Fibroblast of the conjunctiva (primary cell): ENCODE data around the gene LPIN1.
"Not testable (repeated sequence)": the region's sequence is repeated elsewhere in the genome, so short reads cannot be mapped to it uniquely, and the experiment has no call there.

Experiments used
- DNase-seq: peaks from one replicate; pipeline ENCODE4 v3.0.0-alpha.2; 2010; ENCODE audit warnings: low read depth

Gene LPIN1

DNA sequence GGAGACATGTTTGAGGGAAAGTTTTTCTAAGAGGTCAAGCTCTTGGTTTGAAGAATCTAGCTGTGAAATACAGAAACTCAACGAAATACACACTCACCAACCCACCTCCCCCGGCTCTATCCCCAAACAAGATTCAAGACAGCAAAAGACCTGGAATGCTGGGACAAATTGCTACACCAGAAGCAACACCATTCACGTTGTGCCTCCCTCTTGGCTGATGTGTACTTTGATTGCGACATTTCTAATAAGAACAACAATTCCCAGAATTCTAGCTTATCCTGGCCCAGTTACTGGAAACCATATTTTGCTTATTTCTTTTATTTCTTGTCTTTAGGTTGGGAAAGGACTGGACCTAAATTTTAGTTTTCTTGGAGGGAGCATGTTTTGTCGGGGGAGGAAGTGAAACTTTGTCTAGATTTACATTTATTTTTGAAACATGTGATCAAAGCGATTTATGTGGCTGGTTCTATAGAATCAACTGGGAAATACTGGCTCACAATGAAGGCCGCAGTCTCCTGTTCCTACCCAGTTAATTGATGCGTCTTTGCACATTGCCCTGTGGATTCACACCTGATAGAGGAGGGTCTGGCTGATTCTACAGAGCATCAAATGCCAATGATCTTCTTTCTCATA, 29.6 kb upstream of the LPIN1 start:
- no peak for DNase-seq

DNA sequence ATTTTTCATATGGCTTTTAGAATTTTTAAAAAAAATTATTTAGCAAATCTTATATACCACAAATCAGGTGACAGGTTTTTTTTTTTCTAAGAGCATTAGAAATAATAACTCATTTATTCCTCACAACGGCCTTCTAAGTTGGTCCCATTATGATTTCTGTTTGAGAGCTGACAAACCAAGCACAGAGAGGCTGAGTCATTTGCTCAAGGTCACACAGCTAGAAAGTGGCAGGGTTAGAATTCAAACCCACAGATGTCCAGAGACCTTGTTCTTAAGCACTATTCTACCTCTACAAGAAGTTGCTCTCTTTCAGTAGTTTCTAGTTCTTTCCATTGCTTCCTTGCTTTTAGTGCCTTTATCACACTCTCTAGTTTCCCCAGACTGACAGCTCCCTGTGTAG, 28.8 kb upstream of the LPIN1 start:
- no peak for DNase-seq

DNA sequence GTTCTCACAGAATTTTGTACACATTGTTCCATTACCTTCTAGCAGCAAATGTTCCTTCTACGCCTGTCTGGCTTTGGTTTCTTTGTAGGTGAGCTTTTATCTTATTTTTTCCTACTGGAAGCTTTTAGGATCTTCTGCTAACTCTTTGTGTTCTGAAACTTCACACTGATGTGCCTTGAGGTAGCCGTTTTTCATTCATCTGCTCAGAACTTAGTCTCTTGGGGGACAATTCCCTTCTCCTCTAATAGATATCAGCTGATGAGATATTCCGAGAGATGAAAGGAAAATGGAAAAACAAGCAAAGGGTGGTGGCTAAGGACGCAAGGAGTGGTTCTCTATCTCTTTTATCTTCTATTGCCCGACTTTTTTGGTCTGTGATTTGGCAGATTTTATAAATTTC, 27.8 kb upstream of the LPIN1 start:
- DNase-seq, result no peak

DNA sequence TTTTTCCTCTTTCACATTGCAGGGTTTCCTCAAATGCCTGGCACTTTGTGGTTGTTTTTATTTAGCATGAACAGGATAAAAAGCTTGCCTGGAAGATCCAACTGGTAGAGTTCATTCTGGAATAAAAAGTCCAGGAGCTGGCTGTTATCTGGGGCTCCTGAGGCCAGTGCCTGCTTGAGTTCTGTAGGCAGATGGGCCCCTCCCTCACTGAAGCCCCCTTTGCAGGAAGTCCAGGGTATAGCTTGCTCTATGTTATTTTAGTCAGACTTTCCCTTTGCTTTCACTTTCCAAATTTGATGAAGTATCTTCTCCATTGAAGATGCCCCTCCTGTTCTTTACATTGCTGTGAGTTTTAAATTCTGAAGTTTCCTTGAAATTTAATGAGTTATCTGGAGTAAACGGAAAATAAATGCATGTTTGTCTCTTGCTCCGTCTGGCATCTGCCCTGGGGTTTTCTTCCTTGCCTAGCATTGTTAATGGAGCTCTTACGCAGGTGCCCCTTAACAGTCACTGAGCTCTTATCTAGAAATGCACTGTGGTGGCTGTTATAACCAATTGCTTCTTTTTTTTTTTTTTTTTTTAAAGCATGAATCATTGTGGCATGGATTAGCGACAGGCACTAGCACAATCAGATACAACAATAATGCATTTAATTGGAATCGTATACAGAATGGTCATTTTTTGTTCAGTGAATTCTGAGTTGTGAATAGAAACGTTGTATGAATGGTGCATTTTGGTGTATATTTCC, 27.0 kb upstream of the LPIN1 start:
- no peak for DNase-seq

DNA sequence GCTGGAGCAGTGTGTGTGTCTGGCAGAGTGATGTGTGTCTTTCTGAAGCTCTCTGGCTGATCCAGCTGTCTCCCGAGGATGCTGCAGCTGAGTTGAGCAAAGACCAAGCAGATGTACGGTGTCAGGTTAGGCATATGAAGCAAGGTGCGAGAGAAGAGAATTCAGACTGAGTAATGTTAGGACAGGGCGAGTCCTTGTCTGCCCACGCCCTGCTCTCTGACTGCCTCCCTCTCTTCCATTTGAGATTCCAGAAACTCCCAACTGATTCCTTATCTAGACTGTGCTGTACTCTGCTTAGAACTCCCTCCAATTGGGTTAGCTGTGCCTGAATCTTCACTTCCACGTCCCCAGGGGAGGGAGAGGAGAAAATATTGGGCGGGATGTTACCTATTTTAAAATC, 25.7 kb upstream of the LPIN1 start:
- no peak for DNase-seq

DNA sequence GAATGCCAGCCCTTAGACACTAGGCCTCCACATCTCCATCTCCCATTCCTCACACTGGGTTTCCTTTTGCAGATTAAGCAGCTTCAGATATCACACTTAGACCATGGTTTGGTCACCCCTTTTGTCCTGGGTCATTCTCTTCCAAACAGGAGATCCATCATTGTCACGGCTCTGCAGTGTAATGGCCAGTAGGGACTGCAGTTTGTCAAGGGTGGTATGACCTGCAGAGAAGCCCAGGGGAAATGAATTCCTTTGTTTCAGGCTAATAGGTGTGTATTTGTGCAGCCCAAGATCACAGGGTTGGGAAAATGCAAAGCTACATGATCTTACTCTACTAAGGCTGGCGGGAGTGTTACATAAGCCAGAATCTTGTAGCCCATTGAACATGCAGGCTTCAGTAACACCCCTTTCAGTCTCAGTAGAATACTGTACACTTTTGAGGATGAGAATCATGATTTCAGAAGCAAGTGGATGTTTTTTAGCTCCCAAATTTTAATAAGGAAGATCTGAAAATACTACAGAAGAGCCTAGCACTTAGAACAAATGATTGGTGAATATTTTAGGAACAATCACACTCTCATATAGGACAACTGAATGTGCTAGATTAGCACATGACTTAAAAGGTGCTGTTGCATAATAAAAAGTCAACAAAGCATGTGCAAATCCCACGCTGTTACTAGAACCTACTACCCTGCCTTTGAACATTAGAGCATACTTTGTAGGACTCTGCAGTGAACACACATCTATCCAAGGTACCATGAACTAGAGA, 24.0 kb upstream of the LPIN1 start:
- DNase-seq, result no peak

DNA sequence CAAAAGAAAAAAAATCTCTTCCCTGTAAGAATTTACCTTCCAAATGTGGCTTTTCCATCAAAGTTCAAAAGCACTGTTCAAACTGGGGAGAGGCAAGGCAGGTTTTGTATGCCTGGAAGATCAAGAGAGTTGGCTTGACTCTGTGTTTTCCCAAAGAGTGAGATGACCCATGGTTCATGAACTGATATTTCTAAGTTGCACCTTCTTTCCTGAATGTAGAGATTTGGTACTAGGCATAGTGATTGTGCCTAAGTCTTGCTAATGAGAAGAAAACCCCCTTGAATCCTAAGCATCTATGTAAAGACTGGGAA, 23.4 kb upstream of the LPIN1 start:
- DNase-seq, result no peak

DNA sequence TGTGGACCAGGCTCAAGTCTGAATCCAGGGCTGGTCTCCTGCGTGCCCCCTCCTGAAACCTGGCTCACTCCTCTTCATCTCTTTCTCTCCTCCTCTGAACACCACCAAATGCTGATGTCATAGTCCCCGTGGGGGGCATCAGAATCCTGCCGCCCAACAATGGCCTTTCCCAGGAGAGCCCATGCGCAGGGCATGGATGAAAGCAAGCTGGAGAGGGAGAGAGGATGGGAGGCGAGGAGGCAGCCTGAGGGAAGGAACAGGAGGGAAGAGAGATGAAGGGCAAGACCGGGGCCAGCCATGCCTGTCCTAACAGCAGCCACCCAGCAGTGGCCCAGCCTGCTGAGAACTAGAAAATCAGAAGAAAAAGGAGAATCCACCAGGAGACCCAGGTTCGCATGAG, 22.3 kb upstream of the LPIN1 start:
- no peak for DNase-seq

DNA sequence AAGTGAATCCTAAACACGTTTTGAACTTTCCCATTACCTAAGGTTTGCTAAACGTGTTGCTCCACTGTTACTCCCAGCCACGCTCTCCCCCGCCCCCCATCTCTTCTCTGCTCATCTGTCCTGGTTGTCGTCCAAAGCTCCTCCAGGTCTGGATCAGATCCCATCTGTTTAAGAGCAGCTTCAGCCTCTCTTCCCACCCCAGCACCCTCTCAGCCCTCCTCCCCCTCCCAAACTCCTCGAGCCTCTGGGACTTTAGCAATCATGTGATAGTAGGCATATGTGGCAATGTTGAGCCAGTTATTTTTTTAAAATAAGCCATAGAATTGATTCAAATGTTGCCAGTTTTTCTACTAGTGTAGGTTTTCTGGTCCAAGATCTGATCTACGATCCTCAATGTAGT, 20.0 kb upstream of the LPIN1 start:
- no peak for DNase-seq

DNA sequence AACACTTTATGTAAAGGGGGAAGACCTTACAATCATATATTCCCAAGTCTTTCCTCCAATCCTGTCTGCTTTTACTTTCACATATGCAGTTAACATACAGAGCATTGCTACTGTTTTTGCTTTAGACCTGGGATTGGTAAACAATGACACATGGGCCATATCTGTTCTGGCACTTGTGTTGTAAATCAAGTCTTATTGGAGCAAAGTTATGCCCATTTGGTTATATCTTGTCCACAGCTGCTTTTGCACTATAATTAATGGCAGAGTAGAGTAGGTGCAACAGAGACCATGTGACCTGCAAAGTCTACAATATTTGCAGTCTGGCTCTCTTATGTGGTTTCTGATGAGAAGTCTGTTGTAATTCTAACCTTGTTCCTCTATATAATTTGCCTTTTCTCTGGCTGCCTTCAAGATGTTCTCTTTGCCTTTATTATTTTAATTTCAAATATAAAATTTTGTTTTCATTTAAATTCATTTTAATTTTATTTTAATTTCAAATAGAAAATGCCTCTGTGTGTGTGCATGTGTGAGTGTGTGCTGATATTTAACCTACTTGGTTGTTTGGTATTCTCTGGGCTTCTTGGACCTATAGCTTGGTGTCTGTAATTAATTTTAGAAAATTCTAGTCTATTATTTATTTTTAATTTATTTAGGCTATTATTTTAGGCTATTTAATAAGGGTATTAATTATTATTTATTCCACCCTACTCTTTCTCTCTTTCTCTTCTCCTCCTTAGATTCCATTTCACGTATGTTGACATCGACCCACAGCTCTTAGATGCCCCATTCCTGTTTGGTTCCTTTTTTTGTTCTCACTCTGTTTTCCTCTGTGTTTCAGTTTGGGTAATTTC, 16.8 kb upstream of the LPIN1 start:
- DNase-seq, result no peak

DNA sequence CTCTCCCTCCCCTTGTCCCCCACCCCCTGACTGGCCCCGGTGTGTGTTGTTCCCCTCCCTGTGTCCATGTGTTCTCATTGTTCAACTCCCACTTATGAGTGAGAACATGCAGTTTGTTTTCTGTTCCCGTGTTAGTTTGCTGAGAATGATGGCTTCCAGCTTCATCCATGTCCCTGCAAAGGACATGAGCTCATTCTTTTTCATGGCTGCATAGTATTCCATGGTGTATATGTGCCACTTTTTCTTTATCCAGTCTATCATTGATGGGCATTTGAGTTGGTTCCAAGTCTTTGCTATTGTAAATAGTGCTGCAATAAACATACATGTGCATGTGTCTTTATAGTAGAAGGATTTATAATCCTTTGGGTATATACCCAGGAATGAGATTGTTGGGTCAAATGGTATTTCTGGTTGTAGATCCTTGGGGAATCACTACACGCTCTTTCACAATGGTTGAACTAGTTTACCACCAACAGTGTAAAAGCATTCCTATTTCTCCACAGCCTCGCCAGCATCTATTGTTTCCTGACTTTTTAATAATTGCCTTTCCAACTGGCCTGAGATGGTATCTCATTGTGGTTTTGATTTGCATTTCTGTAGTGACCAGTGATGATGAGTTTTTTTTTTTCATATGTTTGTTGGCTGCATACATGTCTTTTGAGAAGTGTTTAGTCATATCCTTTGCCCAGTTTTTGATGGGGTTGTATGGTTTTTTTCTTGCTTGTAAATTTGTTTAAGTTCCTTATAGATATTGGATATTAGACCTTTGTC, 15.0 kb upstream of the LPIN1 start:
- DNase-seq, result not testable (repeated sequence)

DNA sequence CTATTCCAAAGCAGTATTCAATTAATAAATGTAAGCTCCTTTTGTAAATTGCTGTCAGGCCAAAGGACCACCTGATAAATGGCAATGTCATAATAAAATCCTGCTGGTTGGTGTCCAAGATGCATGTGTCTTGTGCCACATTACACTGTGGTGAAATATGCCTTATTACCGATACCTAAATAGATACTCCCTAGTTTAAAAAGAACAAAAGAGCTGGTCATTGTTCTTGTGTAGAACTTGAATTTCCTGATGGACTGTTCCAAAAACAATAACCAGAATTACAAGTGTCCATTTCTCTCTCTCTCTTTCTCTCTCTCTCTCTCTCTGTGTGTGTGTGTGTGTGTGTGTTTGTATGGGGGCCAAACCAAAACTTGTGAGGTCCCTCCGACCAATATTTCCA, 13.8 kb upstream of the LPIN1 start:
- DNase-seq, result no peak

DNA sequence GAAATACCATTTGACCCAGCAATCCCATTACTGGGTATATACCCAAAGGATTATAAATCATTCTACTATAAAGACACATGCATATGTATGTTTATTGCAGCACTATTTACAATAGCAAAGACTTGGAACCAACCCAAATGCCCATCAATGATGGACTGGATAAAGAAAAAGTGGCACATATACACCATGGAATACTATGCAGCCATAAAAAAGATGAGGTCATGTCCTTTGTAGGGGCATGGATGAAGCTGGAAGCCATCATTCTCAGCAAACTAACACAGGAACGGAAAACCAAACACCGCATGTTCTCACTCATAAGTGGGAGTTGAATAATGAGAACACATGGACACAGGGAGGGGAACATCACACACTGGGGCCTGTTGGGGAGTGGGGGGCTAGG, 8.6 kb upstream of the LPIN1 start:
- not testable (repeated sequence) for DNase-seq

DNA sequence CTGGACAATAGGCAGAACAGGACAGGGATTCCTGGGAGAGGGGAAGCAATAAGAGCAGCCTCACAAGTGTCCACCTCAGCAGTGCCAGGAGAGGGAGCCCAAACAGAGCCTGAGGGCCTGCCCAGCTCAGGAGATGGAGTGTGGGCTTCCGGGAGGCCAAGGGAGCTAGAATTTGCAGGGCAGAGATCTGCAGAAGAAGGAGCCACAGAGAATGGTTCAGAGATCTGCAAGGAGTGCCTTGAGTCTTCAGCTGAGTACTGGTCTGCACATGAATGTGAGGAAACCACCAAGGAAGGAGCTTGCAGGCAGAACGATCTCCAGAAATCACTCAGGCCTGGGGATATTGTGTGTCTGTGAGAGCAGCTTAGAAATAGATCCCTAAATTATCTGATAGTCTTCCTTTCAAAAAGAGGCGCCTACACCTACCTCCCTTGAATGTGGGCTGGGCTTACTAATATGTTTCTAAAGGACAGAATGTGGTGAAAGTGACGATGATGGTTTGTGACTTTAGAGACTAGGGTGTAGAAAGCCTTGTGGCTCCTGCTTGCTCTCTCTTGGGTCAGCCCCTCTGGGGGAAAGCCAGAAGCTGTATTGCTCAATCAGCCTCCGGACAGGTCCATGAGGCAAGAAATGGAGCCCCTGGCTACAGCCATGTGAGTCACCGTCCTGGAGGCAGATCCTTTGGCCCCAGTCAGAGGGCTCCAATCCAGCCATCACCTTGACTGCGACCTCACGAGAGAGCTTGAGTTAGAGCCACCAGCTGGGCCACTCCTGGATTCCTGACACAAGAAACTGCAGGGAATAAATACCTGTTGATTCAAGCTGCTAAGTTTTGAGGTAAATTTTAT, 7.6 kb upstream of the LPIN1 start:
- DNase-seq, result peak; percentile 84

DNA sequence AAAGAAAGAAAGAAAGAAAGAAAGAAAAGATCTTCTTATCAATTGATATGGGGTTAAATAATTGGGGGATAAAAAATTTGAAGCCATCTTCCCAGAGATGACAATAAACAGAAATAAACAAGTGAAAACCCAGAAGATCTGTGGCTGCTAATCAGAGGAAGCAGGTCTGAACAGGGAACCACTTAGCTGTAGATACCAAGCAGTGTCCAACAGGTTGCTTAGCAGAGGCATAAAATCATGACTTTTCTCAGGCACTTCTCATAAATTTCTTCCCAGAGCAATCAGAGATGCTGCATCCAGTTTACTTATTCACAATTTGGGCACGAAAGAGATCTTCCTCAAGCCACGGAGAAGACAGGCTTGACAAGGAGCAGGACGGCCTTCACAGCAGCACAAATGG, 5.7 kb upstream of the LPIN1 start:
- no peak for DNase-seq

DNA sequence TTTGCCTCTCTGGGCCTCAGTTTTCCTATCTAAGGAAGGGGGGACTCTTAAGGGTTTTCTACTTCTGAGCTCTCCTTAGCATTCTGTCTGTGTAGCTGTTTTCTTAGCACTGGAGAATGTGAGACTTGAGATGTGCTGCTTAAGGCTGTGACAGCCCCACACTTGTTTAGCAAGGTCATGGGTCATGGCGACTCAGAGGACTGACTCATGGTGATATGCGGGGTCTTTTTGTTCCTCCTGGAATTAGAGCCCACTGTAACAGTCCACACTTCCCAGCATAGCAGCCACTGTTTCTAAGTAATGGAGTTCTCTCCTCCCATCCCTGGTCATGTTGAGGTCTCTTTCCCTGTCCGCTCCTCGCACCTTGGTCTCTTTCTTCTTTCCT, 4.1 kb upstream of the LPIN1 start:
- no peak for DNase-seq

DNA sequence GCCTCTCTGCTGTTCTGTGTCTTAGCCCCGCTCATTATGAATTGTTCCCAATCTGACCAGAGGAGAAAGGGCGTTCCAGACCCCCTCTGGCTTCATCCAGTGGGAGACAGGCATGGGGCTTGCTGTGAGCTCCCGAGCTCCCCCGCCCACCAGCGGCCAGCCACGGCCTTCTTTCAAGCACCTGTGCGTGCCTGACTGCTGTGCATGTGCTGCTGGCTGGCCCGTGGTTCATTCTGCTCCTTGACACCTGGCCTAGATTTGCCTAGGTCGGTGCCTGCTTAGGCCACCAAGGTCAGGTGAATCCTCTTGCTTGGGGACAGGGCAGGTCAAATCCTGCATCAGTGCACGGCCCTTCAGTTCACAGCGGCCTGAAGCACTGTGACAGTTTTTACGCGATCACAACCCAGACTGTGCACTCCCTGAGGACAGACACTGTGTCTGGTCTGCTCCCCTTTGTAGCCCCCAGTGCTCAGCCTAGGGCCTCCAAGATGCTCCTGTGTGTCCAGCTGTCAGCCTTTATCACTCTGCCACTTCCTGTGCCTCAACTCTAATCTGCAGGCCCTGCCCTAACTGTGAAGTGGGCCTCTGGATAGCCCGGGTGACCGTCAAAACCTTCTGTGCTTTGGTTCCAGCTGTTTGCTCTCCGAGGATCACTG, 3.6 kb upstream of the LPIN1 start:
- no peak for DNase-seq

DNA sequence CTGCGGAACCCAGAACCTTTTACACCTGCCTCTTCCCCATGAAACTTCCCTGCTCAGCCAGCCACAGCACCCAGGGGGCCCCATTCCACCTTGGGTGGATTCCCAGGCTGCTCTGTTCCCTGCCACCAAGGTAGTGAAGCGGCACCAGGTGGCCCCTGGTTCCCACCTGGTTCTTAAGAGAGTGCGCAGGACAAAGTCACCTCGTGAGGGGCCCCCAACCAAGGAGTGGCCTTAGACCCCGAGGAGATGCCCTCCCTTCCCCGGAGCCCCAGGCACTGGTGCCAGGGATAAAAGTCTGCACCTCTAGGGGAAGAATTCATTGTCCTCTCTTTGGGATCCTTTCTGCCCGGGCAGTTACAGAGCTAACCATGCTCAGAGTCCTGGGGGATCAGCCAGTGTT, 3.1 kb upstream of the LPIN1 start:
- DNase-seq, result no peak

DNA sequence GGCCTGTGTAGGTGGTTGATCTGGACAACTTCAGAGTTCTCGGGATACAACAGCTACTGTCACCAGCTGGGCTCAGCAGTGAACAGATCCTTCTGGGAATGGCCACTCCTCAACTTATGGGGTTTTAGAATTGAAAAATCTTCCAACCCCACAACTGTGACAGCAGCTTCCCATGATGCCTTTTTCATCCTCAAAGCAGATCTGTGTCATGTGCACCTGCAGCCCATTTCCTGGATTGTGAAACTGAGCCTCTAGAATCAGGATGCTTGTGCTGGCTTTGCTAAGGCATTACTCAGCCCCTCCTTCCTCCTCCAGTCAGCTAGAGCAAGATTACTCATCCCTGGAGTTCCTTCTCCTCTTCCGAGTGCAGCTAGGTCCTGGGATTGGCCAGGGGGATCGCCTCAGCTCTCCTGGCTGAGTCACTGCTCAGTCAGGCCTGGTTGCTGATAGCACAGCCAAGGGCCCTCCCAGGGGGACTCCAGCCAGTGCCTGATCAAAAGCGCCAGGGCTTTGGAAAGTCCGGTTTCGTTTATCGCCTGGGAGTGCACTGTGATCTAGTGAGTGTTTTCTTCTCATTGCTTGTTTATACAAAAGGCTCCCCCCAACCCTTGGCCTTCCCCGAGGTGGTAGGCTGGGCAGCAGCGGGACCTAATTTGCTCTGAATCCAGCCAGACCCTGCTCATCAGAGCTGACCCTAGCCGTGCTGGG, 2.4 kb upstream of the LPIN1 start:
- DNase-seq, result peak; percentile 99
